SK-N-SH (cell line): Measurements from ENCODE around the gene CBFA2T2. TPM values are rescaled to one million over a fixed set of nuclear protein-coding genes. Genes with fewer than 3 reads are reported as not detected.

ENCODE experiments used
- CTCF ChIA-PET: fragments of 300-600, 350-600 bp; formaldehyde crosslinking; extraction: SDS; loops from one replicate; lab custom pipeline; 2021; lab: Yijun Ruan, JAX
- POLR2A ChIA-PET: fragments of 350-600 bp; sonication (Branson Sonifier 250); formaldehyde crosslinking; extraction: SDS; loops from one replicate; lab custom pipeline; 2020; ENCODE audit warnings: antibody characterized with exemption, inconsistent platforms; lab: Yijun Ruan, JAX
- DNase-seq: peaks from one replicate; pipeline ENCODE4 v3.0.0; 2012
- H2AFZ ChIP-seq: fragments of 200-600 bp; sonication (generic); 2 replicates; pipeline ENCODE4 v1.8.1; 2016; ENCODE audit warnings: antibody characterized with exemption, mild to moderate bottlenecking, low read depth
- H3F3A ChIP-seq: fragments of 200-600 bp; sonication (generic); replicated peaks from 2 replicates; pipeline ENCODE3; 2016; ENCODE audit warnings: antibody characterized with exemption, mild to moderate bottlenecking; ENCODE audit not compliant: insufficient read depth
- H3K27ac ChIP-seq, 2 experiments: fragments of 200-500 bp in 1 of 2; fragments of 200-600 bp in 1 of 2; sonication (Bioruptor generic) in 1 of 2; sonication (generic), shearing (Covaris generic) in 1 of 2; 2 replicates each; pipeline versions ENCODE4 v1.5.1 to v1.6.1; 2014 to 2016; ENCODE audit warnings: low read depth in 2 of 2, inconsistent platforms in 1 of 2, low read length in 1 of 2, mild to moderate bottlenecking in 1 of 2, mixed read lengths in 1 of 2
- H3K27me3 ChIP-seq: fragments of 200-600 bp; sonication (generic), shearing (Covaris generic); 2 replicates; pipeline ENCODE4 v1.6.1; 2016; ENCODE audit warnings: mixed run types; ENCODE audit not compliant: insufficient read depth
- H3K36me3 ChIP-seq, 2 experiments: fragments of 200-500 bp in 1 of 2; fragments of 200-600 bp in 1 of 2; sonication (Bioruptor generic) in 1 of 2; sonication (generic) in 1 of 2; replicated peaks in 1 of 2; 2 replicates each; pipeline versions ENCODE3 to v1.5.1; 2014 to 2016; ENCODE audit warnings: low read length in 1 of 2, mild to moderate bottlenecking in 1 of 2; ENCODE audit not compliant: insufficient read depth in 2 of 2, control insufficient read depth in 1 of 2
- H3K4me1 ChIP-seq, 2 experiments: fragments of 200-500 bp in 1 of 2; fragments of 200-600 bp in 1 of 2; sonication (Bioruptor generic) in 1 of 2; sonication (generic), shearing (Covaris generic) in 1 of 2; 2 replicates each; pipeline versions ENCODE4 v1.5.1 to v1.6.1; 2014 to 2016; ENCODE audit warnings: low read depth in 1 of 2, low read length in 1 of 2, mixed run types in 1 of 2; ENCODE audit not compliant: insufficient read depth in 2 of 2, control insufficient read depth in 1 of 2
- H3K4me2 ChIP-seq: fragments of 200-600 bp; sonication (generic), shearing (Covaris generic); 2 replicates; pipeline ENCODE4 v1.6.1; 2017; ENCODE audit warnings: mixed run types
- H3K4me3 ChIP-seq, 2 experiments: fragments of 200-500 bp in 1 of 2; fragments of 200-600 bp in 1 of 2; sonication (Bioruptor generic) in 1 of 2; sonication (generic), shearing (Covaris generic) in 1 of 2; 2 replicates each; pipeline versions ENCODE4 v1.5.1 to v1.8.1; 2014 to 2016; ENCODE audit warnings: low read depth in 2 of 2, inconsistent platforms in 1 of 2, low read length in 1 of 2, mild to moderate bottlenecking in 1 of 2, mixed read lengths in 1 of 2, moderate library complexity in 1 of 2
- H3K79me2 ChIP-seq: fragments of 200-600 bp; sonication (generic); 2 replicates; pipeline ENCODE4 v1.8.1; 2017; ENCODE audit warnings: mild to moderate bottlenecking; ENCODE audit not compliant: insufficient read depth
- H3K9ac ChIP-seq: fragments of 200-600 bp; sonication (generic); 2 replicates; pipeline ENCODE4 v1.6.1; 2017; ENCODE audit warnings: mixed run types
- H3K9me2 ChIP-seq: fragments of 200-600 bp; sonication (generic); 2 replicates; pipeline ENCODE4 v1.6.1; 2017; ENCODE audit warnings: mixed run types
- H3K9me3 ChIP-seq: fragments of 200-600 bp; sonication (generic); 2 replicates; pipeline ENCODE4 v1.6.1; 2017; ENCODE audit warnings: mixed run types, mild to moderate bottlenecking, moderate library complexity
- H4K20me1 ChIP-seq: fragments of 200-600 bp; sonication (generic); 2 replicates; pipeline ENCODE4 v1.6.1; 2017; ENCODE audit warnings: mild to moderate bottlenecking, mixed run types; ENCODE audit not compliant: insufficient read depth
- EP300 ChIP-seq, 2 experiments: IDR thresholded peaks; 2 replicates each; pipeline versions ENCODE4 v1.4.0 to v1.6.1; 2012; ENCODE audit warnings: borderline replicate concordance in 1 of 2, low read depth in 1 of 2, low read length in 1 of 2
- FOSL2 ChIP-seq: IDR thresholded peaks from 2 replicates; pipeline ENCODE4 v1.4.0; 2012; ENCODE audit warnings: low read depth, mild to moderate bottlenecking, moderate library complexity, borderline replicate concordance
- FOXJ3 ChIP-seq: sonication (generic); formaldehyde crosslinking; IDR thresholded peaks from 2 replicates; pipeline ENCODE4 v1.5.1; 2020; ENCODE audit warnings: mild to moderate bottlenecking, missing genetic modification reagents
- FOXM1 ChIP-seq: IDR thresholded peaks from 2 replicates; pipeline ENCODE4 v1.4.0; 2012; ENCODE audit warnings: low read depth, mild to moderate bottlenecking
- GABPA ChIP-seq: IDR thresholded peaks from 2 replicates; pipeline ENCODE4 v1.4.0; 2012; ENCODE audit warnings: low read depth, mild to moderate bottlenecking
- GATA2 ChIP-seq: sonication (generic); formaldehyde crosslinking; IDR thresholded peaks from 2 replicates; pipeline ENCODE4 v1.5.0; 2020; ENCODE audit warnings: mild to moderate bottlenecking, missing genetic modification reagents
- MEF2A ChIP-seq: IDR thresholded peaks from 2 replicates; pipeline ENCODE4 v1.4.0; 2012; ENCODE audit warnings: low read depth, borderline replicate concordance
- POLR2AphosphoS5 ChIP-seq: IDR thresholded peaks from 2 replicates; pipeline ENCODE4 v1.6.1; 2012; ENCODE audit warnings: low read depth, low read length
- RCOR1 ChIP-seq: fragments of 150-350 bp; IDR thresholded peaks from 2 replicates; pipeline ENCODE4 v1.6.1; 2017; ENCODE audit warnings: antibody characterized with exemption, low read length
- RFX5 ChIP-seq: IDR thresholded peaks from 2 replicates; pipeline ENCODE4 v1.6.1; 2012; ENCODE audit warnings: mild to moderate bottlenecking, improper control_type of control experiment, low read length
- RXRA ChIP-seq: IDR thresholded peaks from 2 replicates; pipeline ENCODE4 v1.4.0; 2012; ENCODE audit warnings: low read depth, mild to moderate bottlenecking, borderline replicate concordance
- SMC3 ChIP-seq: IDR thresholded peaks from 2 replicates; pipeline ENCODE4 v1.6.1; 2012; ENCODE audit warnings: low read depth, low read length, improper control_type of control experiment
- TEAD4 ChIP-seq: IDR thresholded peaks from 2 replicates; pipeline ENCODE4 v1.4.0; 2012; ENCODE audit warnings: mild to moderate bottlenecking, borderline replicate concordance; ENCODE audit not compliant: insufficient read depth
- WGBS: methylation state at CpG from one replicate; pipeline ENCODE4 v1.1.6; 2017; ENCODE audit warnings: low lambda C conversion rate; 5-methylcytosine and 5-hydroxymethylcytosine counted together
- polyA plus RNA-seq, 3 experiments: library from polyadenylated mRNA; depleted of rRNA; stranded (reverse); fragments of >200 nt; gene quantifications; 2 replicates each; pipeline ENCODE4 v1.2.3, GENCODE V29; 2012
- TF ChIP-seq, protein P1 (sequence below): fragments of 150-350 bp; IDR thresholded peaks from 2 replicates; pipeline ENCODE4 v1.6.1; 2016; ENCODE audit warnings: mild to moderate bottlenecking, low read depth, low read length
- TF ChIP-seq, protein P2 (sequence below): fragments of 200-600 bp; sonication (generic); IDR thresholded peaks from 2 replicates; pipeline ENCODE4 v1.6.1; 2017; ENCODE audit warnings: antibody characterized with exemption, mild to moderate bottlenecking, moderate library complexity
- TF ChIP-seq, protein P3 (sequence below): IDR thresholded peaks from 2 replicates; pipeline ENCODE4 v1.4.0; 2012; ENCODE audit warnings: low read depth, borderline replicate concordance
- TF ChIP-seq, protein P4 (sequence below): IDR thresholded peaks from 2 replicates; pipeline ENCODE4; 2012

Gene CBFA2T2
- polyA plus RNA-seq, 1 of the 3 experiments (the other 2 are of a cell fraction), result 11.0 TPM

DNA sequence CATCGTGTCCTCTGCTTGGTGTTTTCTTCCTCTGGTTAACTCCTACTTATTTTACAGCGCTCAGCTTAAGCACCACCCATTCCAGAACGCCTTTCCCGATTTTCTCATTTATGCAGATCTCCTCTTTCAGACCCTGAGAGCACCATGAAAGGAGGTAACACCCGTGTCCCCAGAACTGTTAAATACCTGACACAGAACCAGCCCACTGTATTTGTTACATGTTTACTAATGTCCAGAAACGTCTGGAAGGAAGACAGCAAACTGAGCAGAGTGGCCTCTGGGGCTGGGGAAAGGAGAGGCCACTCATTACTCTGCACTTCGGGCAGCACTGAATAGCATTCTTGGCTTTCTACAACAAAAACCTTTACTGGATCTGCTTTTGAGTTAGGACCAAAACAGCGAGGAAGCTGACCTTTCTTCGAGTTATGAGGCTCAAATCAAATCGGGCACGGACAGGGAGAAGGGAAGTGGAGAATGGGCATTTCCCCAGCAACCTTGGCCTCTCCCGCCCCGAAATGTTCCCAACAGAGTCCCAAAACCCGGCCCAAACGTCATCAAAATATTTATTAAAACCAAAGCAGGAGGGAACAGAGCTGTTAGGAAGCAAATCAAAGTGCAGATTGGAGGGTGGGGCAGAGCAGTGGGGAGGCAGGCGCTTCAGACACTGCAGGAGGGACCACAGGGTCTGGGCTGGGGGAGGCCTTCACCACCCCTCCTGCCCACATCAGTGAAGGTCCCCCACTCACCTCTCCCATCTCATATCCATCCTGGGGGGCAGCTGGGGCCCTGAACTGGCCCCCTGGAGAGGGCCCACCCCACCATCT lies 185.5 kb downstream of the CBFA2T2 start:
- peaks cover 8% of the 10 kb centered on the region for H3F3A ChIP-seq
- no peak overlapping the region for H3K9ac ChIP-seq
- H3K36me3 ChIP-seq, result peaks cover 0 to 8% of the 10 kb centered on the region in 2 experiments
- ChIA-PET CTCF (interaction anchor here (0.6 to 2.1 kb wide), 5 partner anchors 8 to 57 kb away, joined by 3 to 5 read pairs (median 3); partner anchors contain the start of genes ACTL10 and ZNF341), POLR2A (interaction anchor here (0.5 to 1.7 kb wide), 2 partner anchors 10 to 883 kb away, joined by 3 to 7 read pairs; no protein-coding TSS in a partner anchor)
- TF ChIP-seq, protein P1, sequence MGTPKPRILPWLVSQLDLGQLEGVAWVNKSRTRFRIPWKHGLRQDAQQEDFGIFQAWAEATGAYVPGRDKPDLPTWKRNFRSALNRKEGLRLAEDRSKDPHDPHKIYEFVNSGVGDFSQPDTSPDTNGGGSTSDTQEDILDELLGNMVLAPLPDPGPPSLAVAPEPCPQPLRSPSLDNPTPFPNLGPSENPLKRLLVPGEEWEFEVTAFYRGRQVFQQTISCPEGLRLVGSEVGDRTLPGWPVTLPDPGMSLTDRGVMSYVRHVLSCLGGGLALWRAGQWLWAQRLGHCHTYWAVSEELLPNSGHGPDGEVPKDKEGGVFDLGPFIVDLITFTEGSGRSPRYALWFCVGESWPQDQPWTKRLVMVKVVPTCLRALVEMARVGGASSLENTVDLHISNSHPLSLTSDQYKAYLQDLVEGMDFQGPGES, result no peak
- TF ChIP-seq GATA2 (CRISPR knock-in tag) (no peak), SMC3 (no peak), POLR2AphosphoS5 (no peak), FOXM1 (no peak), RFX5 (no peak), GABPA (no peak)
- no peaks in the 10 kb centered on the region for H3K27me3 ChIP-seq
- no peaks in the 10 kb centered on the region for H3K9me3 ChIP-seq
- H3K27ac ChIP-seq, result peak overlapping the region in 1 of 2 experiments; percentile 87; a peak in 2 of 4 replicates
- 91% methylated on average over 16 of the region's 16 CpGs for WGBS
- H2AFZ ChIP-seq, result peak overlapping the region; percentile 74
- peaks cover 10% of the 10 kb centered on the region; the same call in 1 of the 2 replicates for H3K79me2 ChIP-seq
- peaks cover 4% of the 10 kb centered on the region; the same call in 1 of the 2 replicates for H4K20me1 ChIP-seq
- peak overlapping the region in 1 of 2 experiments; percentile 61; a peak in 2 of 4 replicates for H3K4me3 ChIP-seq
- H3K4me1 ChIP-seq, result peaks cover 8 to 28% of the 10 kb centered on the region in 2 experiments; a peak in 2 of 4 replicates
- peak overlapping the region; percentile 65; the same call in 1 of the 2 replicates for H3K4me2 ChIP-seq
- H3K9me2 ChIP-seq, result no peaks in the 10 kb centered on the region
- no peak for DNase-seq

DNA sequence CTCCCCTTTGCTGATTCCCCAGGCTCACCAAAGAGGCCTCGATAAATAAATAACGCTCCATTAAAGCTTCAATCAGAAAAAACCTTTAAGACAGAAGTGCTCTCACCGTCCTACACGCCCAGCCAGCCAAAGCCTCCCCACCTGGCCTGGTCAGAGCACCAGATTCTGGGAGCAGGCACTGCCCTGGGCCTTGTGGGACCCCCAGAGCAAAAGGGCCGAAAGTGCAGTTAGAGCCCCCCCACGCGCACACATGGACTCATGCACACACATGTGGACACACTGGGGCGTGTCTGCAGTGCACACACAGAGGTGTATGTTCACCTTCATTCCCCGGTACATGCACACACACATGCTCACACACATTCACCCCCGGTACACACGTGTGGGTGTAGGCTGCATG lies 186.2 kb downstream of the CBFA2T2 start:
- Histone ChIP-seq H3K4me1 (peaks cover 8 to 28% of the 10 kb centered on the region in 2 experiments; a peak in 2 of 4 replicates), H3K27me3 (no peaks in the 10 kb centered on the region), H4K20me1 (peaks cover 6% of the 10 kb centered on the region; the same call in 1 of the 2 replicates), H2AFZ (no peak overlapping the region), H3K9ac (no peak overlapping the region), H3K36me3 (peaks cover 0 to 4% of the 10 kb centered on the region in 2 experiments), H3K79me2 (peaks cover 10% of the 10 kb centered on the region; the same call in 1 of the 2 replicates), H3K4me3 (no peak overlapping the region), H3K27ac (no peak overlapping the region), H3K9me2 (no peaks in the 10 kb centered on the region), H3K9me3 (no peaks in the 10 kb centered on the region), H3K4me2 (no peak overlapping the region), H3F3A (peaks cover 8% of the 10 kb centered on the region)
- POLR2A ChIA-PET, result interaction anchor here (1.7 kb wide), 1 partner anchor 9 kb away, joined by 7 read pairs; no protein-coding TSS in a partner anchor
- TF ChIP-seq TEAD4 (no peak), SMC3 (no peak), FOXM1 (no peak), EP300 (IDR thresholded peaks at IDR 0.05; ENCODE audit: borderline replicate concordance in 1 of 2, low read depth in 1 of 2, low read length in 1 of 2) (no peak), FOSL2 (no peak), MEF2A (no peak), RCOR1 (no peak), FOXJ3 (CRISPR knock-in tag) (no peak), RXRA (no peak)
- TF ChIP-seq, protein P2, sequence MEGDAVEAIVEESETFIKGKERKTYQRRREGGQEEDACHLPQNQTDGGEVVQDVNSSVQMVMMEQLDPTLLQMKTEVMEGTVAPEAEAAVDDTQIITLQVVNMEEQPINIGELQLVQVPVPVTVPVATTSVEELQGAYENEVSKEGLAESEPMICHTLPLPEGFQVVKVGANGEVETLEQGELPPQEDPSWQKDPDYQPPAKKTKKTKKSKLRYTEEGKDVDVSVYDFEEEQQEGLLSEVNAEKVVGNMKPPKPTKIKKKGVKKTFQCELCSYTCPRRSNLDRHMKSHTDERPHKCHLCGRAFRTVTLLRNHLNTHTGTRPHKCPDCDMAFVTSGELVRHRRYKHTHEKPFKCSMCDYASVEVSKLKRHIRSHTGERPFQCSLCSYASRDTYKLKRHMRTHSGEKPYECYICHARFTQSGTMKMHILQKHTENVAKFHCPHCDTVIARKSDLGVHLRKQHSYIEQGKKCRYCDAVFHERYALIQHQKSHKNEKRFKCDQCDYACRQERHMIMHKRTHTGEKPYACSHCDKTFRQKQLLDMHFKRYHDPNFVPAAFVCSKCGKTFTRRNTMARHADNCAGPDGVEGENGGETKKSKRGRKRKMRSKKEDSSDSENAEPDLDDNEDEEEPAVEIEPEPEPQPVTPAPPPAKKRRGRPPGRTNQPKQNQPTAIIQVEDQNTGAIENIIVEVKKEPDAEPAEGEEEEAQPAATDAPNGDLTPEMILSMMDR, result no peak
- TF ChIP-seq, protein P3, sequence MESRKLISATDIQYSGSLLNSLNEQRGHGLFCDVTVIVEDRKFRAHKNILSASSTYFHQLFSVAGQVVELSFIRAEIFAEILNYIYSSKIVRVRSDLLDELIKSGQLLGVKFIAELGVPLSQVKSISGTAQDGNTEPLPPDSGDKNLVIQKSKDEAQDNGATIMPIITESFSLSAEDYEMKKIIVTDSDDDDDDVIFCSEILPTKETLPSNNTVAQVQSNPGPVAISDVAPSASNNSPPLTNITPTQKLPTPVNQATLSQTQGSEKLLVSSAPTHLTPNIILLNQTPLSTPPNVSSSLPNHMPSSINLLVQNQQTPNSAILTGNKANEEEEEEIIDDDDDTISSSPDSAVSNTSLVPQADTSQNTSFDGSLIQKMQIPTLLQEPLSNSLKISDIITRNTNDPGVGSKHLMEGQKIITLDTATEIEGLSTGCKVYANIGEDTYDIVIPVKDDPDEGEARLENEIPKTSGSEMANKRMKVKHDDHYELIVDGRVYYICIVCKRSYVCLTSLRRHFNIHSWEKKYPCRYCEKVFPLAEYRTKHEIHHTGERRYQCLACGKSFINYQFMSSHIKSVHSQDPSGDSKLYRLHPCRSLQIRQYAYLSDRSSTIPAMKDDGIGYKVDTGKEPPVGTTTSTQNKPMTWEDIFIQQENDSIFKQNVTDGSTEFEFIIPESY, result no peak
- TF ChIP-seq, protein P4, sequence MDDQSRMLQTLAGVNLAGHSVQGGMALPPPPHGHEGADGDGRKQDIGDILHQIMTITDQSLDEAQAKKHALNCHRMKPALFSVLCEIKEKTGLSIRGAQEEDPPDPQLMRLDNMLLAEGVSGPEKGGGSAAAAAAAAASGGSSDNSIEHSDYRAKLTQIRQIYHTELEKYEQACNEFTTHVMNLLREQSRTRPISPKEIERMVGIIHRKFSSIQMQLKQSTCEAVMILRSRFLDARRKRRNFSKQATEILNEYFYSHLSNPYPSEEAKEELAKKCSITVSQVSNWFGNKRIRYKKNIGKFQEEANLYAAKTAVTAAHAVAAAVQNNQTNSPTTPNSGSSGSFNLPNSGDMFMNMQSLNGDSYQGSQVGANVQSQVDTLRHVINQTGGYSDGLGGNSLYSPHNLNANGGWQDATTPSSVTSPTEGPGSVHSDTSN, result no peak
- CTCF ChIA-PET, result interaction anchor here (1.2 to 2.1 kb wide), 2 partner anchors 9 to 56 kb away, joined by 5 read pairs; partner anchors contain the start of genes ACTL10 and ZNF341
- WGBS, result 97% methylated on average over 11 of the region's 11 CpGs
- no peak for DNase-seq
